ENCODE measurements around the gene PAQR4. TPM values are rescaled to one million over a fixed set of nuclear protein-coding genes. Genes with fewer than 3 reads are reported as not detected.

The PAQR4 gene
- total RNA-seq, 4 donors from 2014 or later, result 4.7 to 19.2 (median 14.1) TPM

GRCh38 chr16:2990891-2991290 lies 21.7 kb downstream of the PAQR4 start:
- no peaks in the 10 kb centered on the region for H3K9me3 ChIP-seq
- no peak overlapping the region for H3K27ac ChIP-seq
- peaks cover 50% of the 10 kb centered on the region for H3K4me1 ChIP-seq
- TF ChIP-seq EP300 (IDR thresholded peaks at IDR 0.05) (no peak), POLR2A (IDR thresholded peaks at IDR 0.05) (no peak)
- H3K27me3 ChIP-seq, result peaks cover 37% of the 10 kb centered on the region
- WGBS, result 42% methylated on average over 10 of the region's 10 CpGs
- DNase-seq (ENCODE audit: low spot score in 2 of 2), result no peak
- H3K36me3 ChIP-seq, result no peaks in the 10 kb centered on the region
- H3K4me3 ChIP-seq, result no peak overlapping the region

- Histone ChIP-seq H3K9me3 (no peaks in the 10 kb centered on the region), H3K4me3 (no peak overlapping the region), H3K36me3 (no peaks in the 10 kb centered on the region), H3K4me1 (peaks cover 42% of the 10 kb centered on the region), H3K27me3 (peaks cover 37% of the 10 kb centered on the region), H3K27ac (no peak overlapping the region)
- DNase-seq (ENCODE audit: low spot score in 2 of 2), result no peak
- 69% methylated on average over 12 of the region's 12 CpGs for WGBS
- TF ChIP-seq POLR2A (IDR thresholded peaks at IDR 0.05) (no peak), POLR2AphosphoS5 (IDR thresholded peaks at IDR 0.05) (no peak), EP300 (IDR thresholded peaks at IDR 0.05) (no peak), CTCF (IDR thresholded peaks at IDR 0.05) (no peak)
These were observed 22.6 kb downstream of the PAQR4 start for GRCh38 chr16:2991566-2992261.

- Histone ChIP-seq H3K9me3 (no peaks in the 10 kb centered on the region), H3K27ac (no peak overlapping the region), H3K4me1 (peaks cover 37% of the 10 kb centered on the region), H3K27me3 (peaks cover 30% of the 10 kb centered on the region), H3K4me3 (no peak overlapping the region), H3K36me3 (no peaks in the 10 kb centered on the region)
- 44% methylated on average over 10 of the region's 14 CpGs for WGBS
- DNase-seq (ENCODE audit: low spot score in 2 of 2), result no peak
- TF ChIP-seq EP300 (IDR thresholded peaks at IDR 0.05) (no peak), CTCF (IDR thresholded peaks at IDR 0.05) (no peak), POLR2A (IDR thresholded peaks at IDR 0.05) (no peak), POLR2AphosphoS5 (IDR thresholded peaks at IDR 0.05) (peak in 1 of 3 donors; percentile 30)
These were observed 23.4 kb downstream of the PAQR4 start for GRCh38 chr16:2992383-2993081.

- peaks cover 5% of the 10 kb centered on the region for H3K27me3 ChIP-seq
- 77% methylated on average over 11 of the region's 13 CpGs for WGBS
- H3K4me1 ChIP-seq, result peaks cover 36% of the 10 kb centered on the region
- no peak for TF ChIP-seq CTCF (IDR thresholded peaks at IDR 0.05)
- TF ChIP-seq EP300 (IDR thresholded peaks at IDR 0.05), result no peak
- no peak for TF ChIP-seq POLR2A (IDR thresholded peaks at IDR 0.05)
- TF ChIP-seq POLR2AphosphoS5 (IDR thresholded peaks at IDR 0.05), result no peak
- H3K9me3 ChIP-seq, result no peaks in the 10 kb centered on the region
- DNase-seq (ENCODE audit: low spot score in 2 of 2), result no peak
- H3K27ac ChIP-seq, result no peak overlapping the region
- no peaks in the 10 kb centered on the region for H3K36me3 ChIP-seq
- H3K4me3 ChIP-seq, result no peak overlapping the region
These were observed 27.1 kb downstream of the PAQR4 start for GRCh38 chr16:2996298-2996697.

- peaks cover 13% of the 10 kb centered on the region for H3K27me3 ChIP-seq
- TF ChIP-seq POLR2AphosphoS5 (IDR thresholded peaks at IDR 0.05) (no peak), POLR2A (IDR thresholded peaks at IDR 0.05) (no peak), EP300 (IDR thresholded peaks at IDR 0.05) (no peak), CTCF (IDR thresholded peaks at IDR 0.05) (no peak)
- H3K27ac ChIP-seq, result no peak overlapping the region
- 91% methylated on average over 6 of the region's 6 CpGs for WGBS
- no peak for DNase-seq (ENCODE audit: low spot score in 2 of 2)
- peaks cover 17% of the 10 kb centered on the region for H3K4me1 ChIP-seq
- no peaks in the 10 kb centered on the region for H3K9me3 ChIP-seq
- no peaks in the 10 kb centered on the region for H3K36me3 ChIP-seq
- H3K4me3 ChIP-seq, result no peak overlapping the region
These were observed 30.8 kb downstream of the PAQR4 start for GRCh38 chr16:2999929-3000328.
